Hepatocyte (in vitro differentiated cells): ENCODE data around the gene TCF4. TPM values are rescaled to one million over a fixed set of nuclear protein-coding genes. Genes with fewer than 3 reads are reported as not detected.

ENCODE experiments used
- DNase-seq: peaks from one replicate; pipeline ENCODE4 v3.0.0-alpha.2; 2016; ENCODE audit warnings: low spot score
- H2AFZ ChIP-seq: fragments of 200-600 bp; sonication (generic); 2 replicates; pipeline ENCODE4 v1.6.0; 2016; ENCODE audit warnings: antibody characterized with exemption, mild to moderate bottlenecking
- H3K27ac ChIP-seq: fragments of 200-600 bp; sonication (generic); 2 replicates; pipeline ENCODE4 v1.5.1; 2016; ENCODE audit warnings: mild to moderate bottlenecking
- H3K27me3 ChIP-seq: fragments of 200-600 bp; sonication (generic); 2 replicates; pipeline ENCODE4 v1.6.1; 2016
- H3K36me3 ChIP-seq: fragments of 200-600 bp; sonication (generic); replicated peaks from 2 replicates; pipeline ENCODE4 v1.5.1; 2016; ENCODE audit warnings: low read depth; ENCODE audit not compliant: insufficient read depth
- H3K4me1 ChIP-seq: fragments of 200-600 bp; sonication (generic); 2 replicates; pipeline ENCODE4 v1.5.1; 2016; ENCODE audit warnings: mild to moderate bottlenecking, moderate library complexity; ENCODE audit not compliant: insufficient read depth
- H3K4me2 ChIP-seq: fragments of 200-600 bp; sonication (generic); 2 replicates; pipeline ENCODE4 v1.6.0; 2016
- H3K4me3 ChIP-seq: fragments of 200-600 bp; sonication (generic); 2 replicates; pipeline ENCODE4 v1.5.1; 2016; ENCODE audit warnings: mild to moderate bottlenecking
- H3K79me2 ChIP-seq: fragments of 200-600 bp; sonication (generic); 2 replicates; pipeline ENCODE4 v1.6.0; 2017; ENCODE audit warnings: mild to moderate bottlenecking
- H3K9me2 ChIP-seq: fragments of 200-600 bp; sonication (generic); replicated peaks from 2 replicates; pipeline ENCODE4 v1.6.0; 2017; ENCODE audit warnings: mild to moderate bottlenecking; ENCODE audit not compliant: insufficient read depth
- H3K9me3 ChIP-seq: fragments of 200-600 bp; sonication (generic); 2 replicates; pipeline ENCODE4 v1.5.1; 2016; ENCODE audit warnings: low read depth, mild to moderate bottlenecking
- H4K20me1 ChIP-seq: fragments of 200-600 bp; sonication (generic); 2 replicates; pipeline ENCODE4 v1.6.0; 2016; ENCODE audit warnings: mild to moderate bottlenecking; ENCODE audit not compliant: insufficient read depth, poor library complexity, severe bottlenecking
- CTCF ChIP-seq: fragments of 200-600 bp; sonication (generic); IDR thresholded peaks from 2 replicates; pipeline ENCODE4 v1.5.1; 2016; ENCODE audit warnings: antibody characterized with exemption, mild to moderate bottlenecking; ENCODE audit not compliant: poor library complexity
- EZH2 ChIP-seq: fragments of 200-600 bp; sonication (generic); IDR thresholded peaks from 2 replicates; pipeline ENCODE4 v1.6.1; 2016; ENCODE audit warnings: antibody characterized with exemption, mild to moderate bottlenecking, borderline replicate concordance
- EZH2phosphoT487 ChIP-seq: fragments of 200-600 bp; sonication (generic); IDR thresholded peaks from one replicate; pipeline ENCODE4 v1.6.1; 2018; ENCODE audit warnings: antibody characterized with exemption, mild to moderate bottlenecking, low read depth, moderate library complexity; ENCODE audit not compliant: unreplicated experiment, severe bottlenecking
- WGBS: methylation state at CpG from one replicate; pipeline ENCODE4 v1.1.6; 2016; ENCODE audit warnings: low lambda C conversion rate; ENCODE audit errors: missing lambda C conversion rate; 5-methylcytosine and 5-hydroxymethylcytosine counted together
- polyA plus RNA-seq: library from polyadenylated mRNA; unstranded; fragments of >200 nt; fragmentation: Nextera tagmentation; extraction: Ambion mirVana; gene quantifications from 2 replicates; pipeline ENCODE4 v1.2.1, GENCODE V29; 2016
- total RNA-seq: library from RNA; depleted of rRNA; stranded (reverse); fragments of >200 nt; gene quantifications from 2 replicates; pipeline ENCODE4 v1.2.3, GENCODE V29; 2014

The TCF4 gene
- total and polyA plus RNA-seq, 2 experiments from 2014 or later = 40.5 to 65.2 TPM

- H3K79me2 ChIP-seq = peaks cover 36% of the 10 kb centered on the region
- peak overlapping the region; percentile 29 for H2AFZ ChIP-seq
- 17% methylated on average over 7 of the region's 7 CpGs for WGBS
Observed at GRCh38 chr18:55405893-55406406, 182.0 kb downstream of the TCF4 start.

GRCh38 chr18:55405475-55405874, 182.5 kb downstream of the TCF4 start:
- no peaks in the 10 kb centered on the region for H3K27me3 ChIP-seq
- peaks cover 33% of the 10 kb centered on the region for H3K79me2 ChIP-seq
- peaks cover 16% of the 10 kb centered on the region for H3K4me1 ChIP-seq
- H3K9me3 ChIP-seq = no peaks in the 10 kb centered on the region
- H3K27ac ChIP-seq = peak overlapping the region; percentile 74
- no peak for DNase-seq
- WGBS = 53% methylated on average over 1 of the region's 1 CpG
- no peak overlapping the region for H2AFZ ChIP-seq
- H3K9me2 ChIP-seq = no peaks in the 10 kb centered on the region
- H3K4me3 ChIP-seq = no peak overlapping the region
- H3K4me2 ChIP-seq = peak overlapping the region; percentile 74
- no peak for TF ChIP-seq EZH2phosphoT487
- no peak for TF ChIP-seq CTCF
- TF ChIP-seq EZH2 = no peak
- no peaks in the 10 kb centered on the region for H3K36me3 ChIP-seq
- no peaks in the 10 kb centered on the region for H4K20me1 ChIP-seq

More at GRCh38 chr18:55405893-55406406, 182.0 kb downstream of the TCF4 start:
- TF ChIP-seq CTCF = no peak
- no peak for TF ChIP-seq EZH2phosphoT487
- TF ChIP-seq EZH2 = no peak
- no peaks in the 10 kb centered on the region for H3K36me3 ChIP-seq
- H3K27ac ChIP-seq = peak overlapping the region; percentile 89
- peak; percentile 89 for DNase-seq
- no peaks in the 10 kb centered on the region for H3K9me3 ChIP-seq
- no peaks in the 10 kb centered on the region for H4K20me1 ChIP-seq
- H3K4me1 ChIP-seq = peaks cover 16% of the 10 kb centered on the region
- peak overlapping the region; percentile 74 for H3K4me2 ChIP-seq
- no peaks in the 10 kb centered on the region for H3K9me2 ChIP-seq
- no peaks in the 10 kb centered on the region for H3K27me3 ChIP-seq
- H3K4me3 ChIP-seq = no peak overlapping the region

GRCh38 chr18:55404832-55405465, 183.0 kb downstream of the TCF4 start:
- Histone ChIP-seq H3K27ac (peak overlapping the region; percentile 74), H3K9me3 (no peaks in the 10 kb centered on the region), H3K4me1 (peaks cover 16% of the 10 kb centered on the region), H3K9me2 (no peaks in the 10 kb centered on the region), H3K4me3 (no peak overlapping the region), H3K27me3 (no peaks in the 10 kb centered on the region), H2AFZ (no peak overlapping the region), H3K36me3 (no peaks in the 10 kb centered on the region), H3K79me2 (peaks cover 29% of the 10 kb centered on the region), H4K20me1 (no peaks in the 10 kb centered on the region), H3K4me2 (peak overlapping the region; percentile 74)
- TF ChIP-seq EZH2 = no peak
- no peak for TF ChIP-seq EZH2phosphoT487
- TF ChIP-seq CTCF = no peak
- 90% methylated on average over 8 of the region's 8 CpGs for WGBS
- no peak for DNase-seq
